Measurements from ENCODE around the gene B4GALT6.

The B4GALT6 gene

DNA sequence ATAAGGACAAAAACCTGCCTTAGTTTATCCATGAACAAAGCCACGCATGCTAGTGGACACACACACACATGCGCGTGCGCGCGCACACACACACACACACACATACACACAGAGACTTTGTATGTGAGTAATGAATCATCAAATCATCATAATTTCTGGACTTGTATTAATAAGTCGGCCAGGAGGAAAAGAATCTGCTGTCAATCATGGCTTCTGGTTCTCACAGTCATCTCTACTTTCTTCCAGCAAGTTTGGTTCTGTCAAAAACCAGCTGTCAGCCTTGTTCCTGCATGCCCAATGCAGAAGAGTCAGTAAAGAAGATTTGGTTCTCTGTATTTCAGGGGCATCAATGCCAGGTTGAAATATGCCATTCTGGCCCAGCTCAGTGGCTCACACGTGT lies 93.8 kb downstream of the B4GALT6 start:
- DNase-seq: no peak

DNA sequence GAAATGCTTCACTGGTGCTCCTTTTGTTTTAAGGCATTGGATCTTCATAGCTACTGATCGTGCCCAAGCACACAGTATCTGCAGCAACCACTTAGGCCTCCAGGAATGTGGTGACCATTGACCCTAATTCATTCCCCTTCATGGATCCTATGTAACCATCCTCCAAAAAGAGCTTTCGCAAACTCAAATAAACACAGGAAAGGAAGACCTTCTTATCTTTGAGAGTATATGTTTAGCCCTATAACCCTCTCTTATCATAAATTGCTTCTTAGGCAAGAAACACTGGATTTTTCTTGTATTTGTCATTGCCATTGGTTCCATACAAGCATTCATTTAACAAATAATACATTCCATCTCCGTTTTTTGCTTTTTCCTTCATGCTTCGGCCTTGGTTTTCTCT lies 96.9 kb downstream of the B4GALT6 start:
- DNase-seq: no peak

DNA sequence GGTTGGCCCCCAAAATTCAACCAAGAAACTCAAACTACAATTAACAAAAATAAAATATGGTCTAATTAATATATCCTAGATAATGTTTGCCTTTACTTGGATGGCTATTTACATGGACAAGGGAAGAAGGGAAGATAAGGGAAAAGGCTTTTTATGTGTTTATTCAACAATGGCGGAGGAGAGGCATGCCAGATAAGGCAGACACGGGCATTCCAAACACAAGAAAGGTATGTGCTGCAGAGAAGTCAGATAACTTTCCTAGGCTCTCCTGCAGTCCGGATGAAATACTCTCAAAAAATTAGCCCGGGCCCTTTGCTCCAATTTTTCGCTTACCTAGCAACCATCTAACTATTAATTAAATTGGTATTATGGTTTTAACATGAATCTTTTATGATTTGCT lies 97.8 kb downstream of the B4GALT6 start:
- DNase-seq: no peak

DNA sequence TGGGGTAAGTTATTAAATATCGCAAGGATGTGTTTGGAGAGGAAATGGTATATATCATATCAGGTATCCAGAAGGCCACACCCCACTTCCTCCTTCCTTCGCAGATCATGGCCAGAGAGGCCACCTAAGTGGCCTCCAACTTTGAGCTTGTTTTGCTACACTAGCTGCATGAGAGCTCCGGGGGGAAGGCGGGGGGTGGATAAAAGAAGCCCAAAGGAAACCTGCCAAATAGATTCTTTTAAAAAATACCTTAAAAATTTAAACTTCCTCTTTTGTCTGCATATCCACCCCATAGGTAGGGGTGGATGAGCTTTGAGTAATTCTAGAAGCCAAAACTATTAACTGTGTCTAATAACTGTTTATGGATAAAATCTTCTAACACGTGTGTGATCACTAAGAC lies 98.4 kb downstream of the B4GALT6 start:
- DNase-seq: no peak

DNA sequence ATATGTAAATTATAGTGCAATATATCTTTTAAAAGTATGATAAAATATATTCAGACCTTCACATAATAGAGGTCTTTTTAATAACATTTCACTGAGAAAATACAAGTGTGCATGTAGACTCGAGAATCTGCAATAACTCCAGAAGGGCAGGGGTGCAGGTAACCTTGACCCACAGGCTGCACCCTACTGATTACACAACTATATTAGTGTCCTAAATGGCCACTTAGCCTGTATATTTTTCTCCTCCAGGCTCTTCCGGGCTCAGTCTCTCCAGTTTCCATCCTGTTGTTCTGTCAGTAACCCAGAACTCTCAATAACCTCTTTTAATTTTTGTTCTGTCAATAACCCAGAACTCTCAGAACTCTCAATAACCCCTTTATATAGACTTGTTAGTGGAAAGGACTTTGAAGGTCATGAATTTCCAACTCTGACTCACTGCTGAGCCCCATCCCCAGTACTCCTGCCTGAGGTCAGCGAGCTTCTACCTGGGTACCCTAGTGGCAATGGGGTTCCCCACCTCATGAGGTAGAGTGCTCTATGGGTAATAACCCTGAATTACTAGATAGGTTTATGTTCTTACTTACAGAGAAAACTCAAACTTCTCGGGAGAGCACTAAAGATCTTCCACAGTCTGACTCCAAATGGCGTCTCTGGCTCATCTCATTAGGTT lies 101.1 kb downstream of the B4GALT6 start:
- no peak for DNase-seq

DNA sequence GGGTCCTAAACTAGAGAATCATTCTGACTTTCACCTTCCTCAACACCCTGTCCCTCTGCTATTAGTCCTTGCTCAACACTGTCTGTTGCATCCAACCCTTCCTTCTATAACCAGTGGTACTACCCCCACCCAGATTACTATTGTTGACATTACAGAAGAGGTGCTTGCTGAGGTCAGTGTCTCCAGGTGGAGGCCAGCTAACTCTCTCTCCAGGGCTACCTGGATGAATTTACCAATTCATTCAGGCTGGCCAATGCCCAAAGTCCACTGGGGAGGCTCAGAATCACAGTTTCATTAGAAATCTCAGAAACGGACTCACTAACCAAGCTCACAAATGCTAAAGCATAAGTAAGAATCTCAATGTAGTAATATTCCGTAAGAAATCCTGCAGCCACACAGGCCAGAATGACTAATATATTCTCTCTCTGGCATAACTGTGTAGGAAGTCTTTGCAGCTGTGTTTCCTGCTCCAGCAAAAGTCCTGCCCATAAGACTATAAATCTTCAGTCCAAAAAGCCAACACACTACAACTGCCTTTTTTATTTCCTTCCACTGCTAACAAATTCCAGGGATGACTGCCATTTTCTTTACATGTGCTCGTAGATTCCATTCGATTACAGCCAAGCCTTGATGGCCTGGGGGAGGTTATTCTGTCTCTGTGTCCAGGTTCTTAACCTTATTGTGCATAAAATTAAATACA lies 102.7 kb downstream of the B4GALT6 start:
- DNase-seq: no peak

DNA sequence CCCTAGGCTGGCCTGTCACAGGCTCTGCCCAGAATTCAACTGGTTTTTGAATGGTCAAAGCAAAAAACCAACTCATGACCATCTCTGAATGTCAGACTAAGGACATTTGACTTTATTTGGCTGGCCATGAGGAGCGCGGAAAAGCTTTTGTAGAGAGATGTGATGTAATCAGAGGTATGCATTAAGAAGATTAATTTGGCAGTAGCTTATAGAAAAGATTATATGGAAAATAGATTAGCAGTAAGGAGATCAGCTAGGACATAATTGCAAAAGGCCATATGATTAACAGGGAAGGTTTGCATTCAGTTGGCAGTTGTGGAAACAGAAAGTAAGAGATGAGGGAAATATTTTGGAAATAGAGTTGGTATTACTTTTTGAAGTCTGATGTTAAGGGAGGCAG lies 105.0 kb downstream of the B4GALT6 start:
- DNase-seq: no peak

DNA sequence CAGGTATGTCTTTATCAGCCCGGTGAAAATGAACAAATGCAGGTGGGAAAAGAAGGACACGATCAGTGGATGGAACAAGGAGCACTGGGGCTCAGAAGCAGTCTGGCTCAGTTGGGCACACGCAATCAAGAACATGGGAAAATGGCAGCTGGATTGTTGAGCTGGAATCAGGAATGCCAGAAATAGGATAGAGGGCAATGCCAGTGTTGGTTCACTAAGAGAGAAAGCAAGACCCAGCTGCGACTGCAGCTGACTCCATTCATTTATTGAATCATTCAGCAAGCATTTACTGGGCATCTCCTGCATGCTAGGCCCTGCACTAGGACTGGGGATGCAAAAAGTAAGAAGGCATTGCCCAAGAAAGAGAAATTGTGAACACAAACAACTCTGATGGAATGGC lies 106.3 kb downstream of the B4GALT6 start:
- no peak for DNase-seq

DNA sequence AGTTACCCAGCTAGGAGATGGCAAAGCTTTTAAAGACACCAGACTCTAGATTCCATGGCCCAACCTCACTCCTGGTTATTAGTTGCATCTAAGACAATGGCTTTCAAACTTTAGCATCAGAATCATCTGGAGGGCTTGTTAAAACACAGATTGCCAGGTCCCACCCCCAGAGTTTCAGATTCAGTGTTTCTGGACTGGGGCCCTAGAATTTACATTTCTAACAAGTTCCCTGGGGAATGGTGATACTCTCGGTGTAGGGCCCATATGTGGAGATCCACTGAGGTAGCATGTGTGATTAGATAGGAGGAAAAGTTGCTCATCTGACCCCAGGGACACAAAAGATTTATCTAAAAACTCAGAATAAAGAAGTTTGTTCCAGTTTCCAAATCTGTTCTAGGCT lies 107.2 kb downstream of the B4GALT6 start:
- no peak for DNase-seq

DNA sequence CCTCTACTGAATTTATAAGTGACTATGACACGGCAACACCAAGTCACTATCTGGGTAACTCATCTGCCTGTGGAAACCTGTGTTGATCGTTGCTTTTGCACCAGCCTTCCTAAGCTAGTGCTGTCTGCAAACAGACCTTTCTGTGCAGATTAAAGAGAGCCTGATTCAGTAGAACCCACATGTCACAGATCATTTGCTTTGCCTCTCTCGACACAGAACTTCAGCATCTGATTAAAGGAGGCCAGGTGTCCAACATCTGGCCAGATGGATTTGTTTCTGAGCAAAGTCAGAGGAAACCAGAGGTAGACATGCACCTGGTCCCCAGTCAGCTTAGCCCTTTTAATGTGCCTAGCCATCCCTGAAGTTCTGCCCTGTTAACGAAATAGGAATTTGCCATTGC lies 107.7 kb downstream of the B4GALT6 start:
- no peak for DNase-seq

DNA sequence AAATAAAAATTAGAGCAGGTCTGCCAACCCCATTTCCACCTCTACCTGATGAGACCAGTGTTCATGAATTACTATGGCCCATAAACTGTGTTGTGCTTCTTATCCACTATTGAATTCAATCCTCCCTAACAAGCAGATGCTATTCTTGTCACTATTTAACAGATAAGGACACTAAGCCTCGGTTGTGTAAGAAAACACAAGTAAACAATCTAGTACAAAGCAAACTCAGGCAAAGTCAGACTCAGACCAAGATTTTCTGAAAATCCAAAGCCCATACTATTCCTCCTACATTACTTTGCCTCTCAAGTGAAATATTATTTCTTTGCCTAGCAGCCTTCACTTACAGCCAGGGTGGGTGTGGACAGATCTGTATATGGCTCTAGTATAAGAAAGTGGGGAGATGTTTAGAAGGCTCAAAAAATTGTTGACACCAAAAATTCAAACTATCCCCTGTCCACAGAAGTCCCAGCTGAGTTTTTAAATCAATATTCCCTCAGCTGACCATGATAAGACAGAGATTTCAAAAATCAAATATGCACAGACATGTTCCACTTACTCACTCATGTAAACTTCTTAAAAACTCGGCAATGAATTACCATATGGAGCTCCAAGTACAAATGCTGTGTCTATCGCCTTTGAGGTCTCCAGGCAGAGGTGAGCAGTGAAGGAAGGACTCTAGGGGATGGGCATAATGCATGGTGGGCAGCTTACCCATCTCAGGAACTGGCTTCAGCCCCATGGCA lies 108.7 kb downstream of the B4GALT6 start:
- DNase-seq: no peak

DNA sequence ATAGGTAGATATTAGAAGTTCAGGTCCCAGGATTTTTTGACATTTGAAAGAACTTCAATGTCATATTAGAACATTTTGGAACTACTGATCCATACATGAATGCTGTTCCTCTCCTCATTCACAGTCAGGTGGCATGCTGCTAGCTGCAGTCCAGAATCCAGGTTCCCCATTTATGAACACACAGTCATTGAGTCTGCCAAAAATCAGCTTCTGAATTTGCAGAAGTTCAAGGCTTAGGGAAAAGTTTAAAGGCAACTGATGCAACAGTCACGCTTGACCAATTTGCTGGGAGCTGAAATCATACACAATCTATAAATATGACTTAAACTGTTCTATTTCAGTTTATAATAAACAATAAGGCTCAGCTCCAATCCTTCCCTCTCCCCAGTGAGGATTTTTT lies 110.0 kb downstream of the B4GALT6 start:
- DNase-seq: no peak
